Islet precursor cell (in vitro differentiated cells): ENCODE data around the gene SULF2.
A peak's percentile ranks its signal among the peaks of the same experiment; 100 is the strongest.
"Not testable (repeated sequence)": the region's sequence is repeated elsewhere in the genome, so short reads cannot be mapped to it uniquely, and the experiment has no call there.

ENCODE experiments used
- DNase-seq: peaks from one replicate; pipeline ENCODE4 v3.0.0-alpha.2; 2018

Gene SULF2

DNA sequence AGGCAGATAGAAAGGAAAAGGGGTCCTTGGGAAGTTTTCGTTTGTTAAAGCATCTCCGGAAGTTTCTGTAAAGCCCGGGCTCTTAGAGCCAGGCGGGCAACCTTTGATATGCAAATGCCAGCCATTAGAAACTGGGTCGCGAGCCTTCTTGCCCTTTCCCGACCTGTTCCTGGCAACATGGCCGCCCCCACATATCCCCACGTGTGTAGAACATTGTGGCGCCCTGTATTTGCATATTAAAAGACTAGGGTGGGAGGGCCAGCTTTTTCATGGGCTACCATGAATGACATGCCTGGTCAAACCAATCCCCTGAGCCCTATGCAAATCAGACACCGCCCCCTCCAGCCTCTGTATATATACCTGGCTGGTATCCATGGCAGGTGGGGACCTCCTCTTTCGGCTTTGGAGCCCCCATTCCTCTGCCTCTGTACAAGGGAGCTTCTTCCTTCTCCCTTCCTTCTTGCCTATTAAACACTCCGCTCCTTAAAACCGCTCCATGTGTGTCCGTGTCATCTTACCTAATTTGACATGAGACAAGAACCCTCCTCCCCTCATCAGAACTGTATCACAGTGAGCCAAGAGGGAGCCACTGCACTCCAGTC, 19.0 kb upstream of the SULF2 start:
- not testable (repeated sequence) for DNase-seq

- no peak for DNase-seq
Measured at GRCh38 chr20:47802975-47803374, 17.7 kb upstream of the SULF2 start.

DNA sequence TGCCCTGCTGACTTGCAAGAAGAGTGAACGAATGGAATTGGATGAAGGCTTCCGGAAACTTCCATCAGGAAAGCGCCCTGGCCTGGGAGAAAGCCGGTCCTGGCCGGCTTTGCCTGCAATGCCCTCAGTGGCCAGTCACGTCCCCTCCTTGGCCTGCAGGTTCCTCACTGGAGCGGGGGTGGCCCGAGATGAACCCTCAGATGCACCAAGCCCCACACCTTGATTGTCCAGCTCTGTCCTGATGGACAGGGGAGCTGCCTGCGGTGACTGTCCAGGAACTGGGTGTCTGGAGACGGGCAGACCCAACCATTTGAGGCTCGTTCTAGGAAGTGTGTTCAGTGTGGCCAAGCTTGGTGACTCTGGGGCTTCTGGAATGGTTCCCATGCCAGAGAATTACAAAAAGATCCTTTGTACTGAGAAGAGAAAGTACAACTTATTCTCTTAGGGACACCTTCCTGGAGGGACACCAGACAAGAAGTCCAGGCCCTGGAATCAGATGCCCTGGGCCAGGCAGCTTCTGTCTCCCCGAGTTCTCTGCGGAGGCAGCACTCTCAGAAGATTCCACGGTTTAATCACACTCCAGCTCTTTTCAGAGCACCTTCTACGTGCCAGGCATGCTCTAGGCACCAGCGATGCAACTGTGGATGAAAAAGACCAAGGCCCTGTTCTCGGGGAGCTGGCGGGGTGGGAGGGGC, 17.1 kb upstream of the SULF2 start:
- no peak for DNase-seq

- DNase-seq: peak; percentile 60
Measured at GRCh38 chr20:47801759-47802158, 16.5 kb upstream of the SULF2 start.

GRCh38 chr20:47801079-47801478, 15.8 kb upstream of the SULF2 start:
- DNase-seq: no peak

GRCh38 chr20:47800623-47801022, 15.3 kb upstream of the SULF2 start:
- DNase-seq: no peak

GRCh38 chr20:47799116-47799715, 13.9 kb upstream of the SULF2 start:
- no peak for DNase-seq

- DNase-seq: no peak
Measured at GRCh38 chr20:47796971-47797370, 11.7 kb upstream of the SULF2 start.

GRCh38 chr20:47795214-47795907, 10.1 kb upstream of the SULF2 start:
- no peak for DNase-seq

GRCh38 chr20:47794264-47794663, 9.0 kb upstream of the SULF2 start:
- not testable (repeated sequence) for DNase-seq

DNA sequence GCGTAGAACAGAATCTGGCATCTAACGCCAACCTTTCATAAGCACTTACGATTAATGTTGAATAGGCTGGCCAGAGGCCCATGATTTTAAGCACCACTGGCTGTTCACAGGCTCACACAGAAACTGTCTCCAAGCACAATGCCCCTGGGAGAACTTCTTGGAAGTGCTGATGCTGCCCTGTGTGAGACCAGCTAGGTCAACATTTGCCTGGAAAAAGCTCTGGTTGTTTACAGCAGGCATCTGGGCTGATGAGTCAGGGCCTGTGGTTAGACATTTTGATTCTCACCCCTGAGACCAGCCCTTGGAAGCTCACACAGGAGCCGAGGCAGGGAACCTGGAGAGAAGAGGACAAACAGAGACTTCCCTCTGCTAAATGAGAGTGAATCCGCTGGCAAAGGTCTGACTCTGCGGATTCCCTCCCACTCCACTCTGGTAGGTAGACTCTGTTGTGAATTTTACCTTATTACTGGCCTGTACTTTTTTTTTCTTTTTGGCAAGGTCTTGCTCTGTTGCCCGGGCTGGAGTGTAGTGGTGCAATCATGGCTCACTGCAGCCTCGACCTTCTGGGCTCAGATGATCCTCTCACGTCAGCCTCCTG, 6.8 kb upstream of the SULF2 start:
- peak; percentile 97 for DNase-seq

- no peak for DNase-seq
Measured at GRCh38 chr20:47791084-47791599, 5.9 kb upstream of the SULF2 start.

GRCh38 chr20:47790580-47790965, 5.3 kb upstream of the SULF2 start:
- no peak for DNase-seq

DNA sequence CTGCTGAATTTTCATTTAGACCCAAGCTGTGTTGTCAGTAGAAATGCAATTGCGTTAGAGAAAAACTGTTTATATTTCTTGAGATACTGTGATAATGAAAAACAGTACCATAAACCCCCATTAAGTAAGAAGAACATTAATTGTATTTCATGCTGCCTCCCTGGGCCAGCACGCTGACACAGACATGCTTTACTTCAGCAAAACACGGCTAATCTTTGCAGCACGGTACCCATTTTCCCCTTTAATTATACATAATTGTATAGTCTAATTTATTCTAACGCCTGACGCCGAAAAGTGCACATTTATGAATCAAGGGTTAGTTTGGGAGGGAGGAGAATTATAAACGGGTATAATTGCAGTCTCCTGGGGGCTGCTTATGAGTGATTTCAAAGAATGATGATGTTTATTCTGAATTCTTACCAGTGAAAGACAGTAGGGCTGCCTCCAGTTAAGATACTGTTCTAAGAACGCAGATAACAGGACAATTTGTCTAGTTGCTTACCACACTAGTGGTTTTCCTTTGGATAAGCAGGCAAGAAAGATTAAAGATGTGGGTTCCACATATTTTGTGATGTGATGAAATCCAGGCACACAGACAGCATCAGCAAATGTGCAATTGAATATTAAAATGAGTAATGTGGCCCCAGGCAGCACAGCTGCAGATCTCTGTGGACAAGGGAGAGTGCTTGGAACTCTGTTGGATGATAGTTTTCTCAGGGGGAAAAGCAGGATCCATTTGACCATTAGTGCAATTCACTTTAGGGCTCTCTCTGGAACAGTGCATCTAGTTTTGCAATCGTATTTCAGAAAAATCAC, 4.7 kb upstream of the SULF2 start:
- DNase-seq: no peak

- no peak for DNase-seq
Measured at GRCh38 chr20:47789081-47789763, 3.9 kb upstream of the SULF2 start.

DNA sequence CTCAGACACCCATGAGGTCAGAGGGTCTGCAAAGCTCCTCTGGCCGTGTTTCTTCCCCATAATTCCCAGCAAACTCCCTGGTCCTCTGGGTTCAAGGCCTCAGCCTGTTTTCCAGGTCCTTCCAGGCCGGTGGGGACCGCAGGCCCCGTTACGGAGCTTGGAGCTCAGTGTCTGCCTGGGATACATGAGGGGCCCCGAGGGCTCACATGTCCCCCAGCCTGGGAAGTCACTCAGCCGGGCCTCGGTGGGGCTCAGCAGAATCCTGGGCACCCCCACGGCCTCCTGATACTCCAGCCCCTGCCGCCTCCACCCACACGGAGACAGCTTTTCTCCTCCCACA, 3.4 kb upstream of the SULF2 start:
- DNase-seq: no peak

DNA sequence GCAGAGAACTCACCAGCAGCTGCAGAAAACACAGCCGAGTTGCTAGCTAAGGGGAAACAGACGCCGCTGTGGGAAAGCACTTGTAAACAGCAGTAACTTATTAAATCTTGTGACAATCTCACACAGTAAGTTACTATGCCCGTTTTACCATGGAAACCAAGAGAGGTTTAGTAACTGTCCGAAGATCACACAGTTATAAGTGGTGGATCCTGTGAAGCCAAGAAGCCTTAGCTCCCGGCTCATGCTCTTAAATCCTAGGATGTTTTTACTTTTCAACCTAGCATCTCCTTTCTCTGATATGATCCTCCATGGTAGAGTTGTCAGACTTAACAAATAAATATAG, 1.5 kb upstream of the SULF2 start:
- DNase-seq: no peak

GRCh38 chr20:47785854-47786764, 828 bp upstream of the SULF2 start:
- peak; percentile 92 for DNase-seq

DNA sequence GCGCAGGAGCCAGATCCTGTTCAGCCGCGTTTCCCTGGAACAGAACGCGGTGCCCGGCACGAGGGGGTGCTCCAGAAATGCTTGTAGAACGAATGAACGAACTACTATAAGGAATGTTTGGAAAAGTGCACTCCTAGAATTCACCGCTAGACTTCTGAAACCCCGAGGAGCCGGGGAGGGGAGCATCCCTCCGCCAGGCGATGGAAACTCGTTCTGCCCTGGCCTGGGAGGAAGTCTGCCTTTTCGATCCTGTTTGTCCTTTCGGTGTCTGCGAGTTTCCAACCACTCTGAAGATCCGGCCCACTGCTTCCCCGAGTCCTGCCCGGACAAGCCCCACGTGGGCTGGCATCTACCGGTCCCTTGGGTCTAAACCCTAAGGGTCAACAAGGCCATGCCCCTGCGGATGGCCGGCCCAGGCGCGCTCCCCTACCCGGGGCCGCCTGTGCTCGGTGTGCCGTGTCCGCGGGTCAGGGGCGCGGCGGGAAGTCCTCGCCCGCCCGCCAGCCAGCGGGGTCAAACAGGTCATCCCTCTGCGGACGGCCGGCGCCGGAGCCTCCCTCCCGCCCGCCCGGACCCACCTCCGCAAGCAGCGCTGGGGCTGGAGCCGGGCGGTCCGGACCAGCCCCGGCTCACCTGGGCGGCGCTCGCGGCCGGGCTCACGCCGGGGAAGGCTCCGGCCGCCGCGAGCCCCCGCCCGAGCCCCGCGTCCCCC, 526 bp downstream of the SULF2 start:
- peak; percentile 80 for DNase-seq
